KMS-11 (cell line): ENCODE results near the gene LNPEP.

ENCODE experiments used
- H2AFZ ChIP-seq: fragments of 200-600 bp; sonication (generic); 2 replicates; pipeline ENCODE4 v1.6.1; 2016; ENCODE audit warnings: antibody characterized with exemption, mixed run types, low read depth
- H3K27ac ChIP-seq: fragments of 200-600 bp; sonication (generic); 2 replicates; pipeline ENCODE4 v1.6.1; 2016; ENCODE audit warnings: mild to moderate bottlenecking, mixed run types
- H3K27me3 ChIP-seq: fragments of 200-600 bp; sonication (generic); 2 replicates; pipeline ENCODE4 v1.6.1; 2017; ENCODE audit warnings: mild to moderate bottlenecking, low read depth, mixed run types, moderate library complexity; ENCODE audit not compliant: insufficient read depth
- H3K36me3 ChIP-seq: fragments of 200-600 bp; sonication (generic); 2 replicates; pipeline ENCODE4 v1.6.1; 2017; ENCODE audit warnings: mild to moderate bottlenecking, mixed run types; ENCODE audit not compliant: insufficient read depth
- H3K4me1 ChIP-seq: fragments of 200-600 bp; sonication (generic); 2 replicates; pipeline ENCODE4 v1.6.1; 2016; ENCODE audit warnings: mild to moderate bottlenecking, low read depth, mixed run types; ENCODE audit not compliant: poor library complexity, severe bottlenecking
- H3K4me2 ChIP-seq: fragments of 200-600 bp; sonication (generic); 2 replicates; pipeline ENCODE4 v1.7.0; 2016; ENCODE audit warnings: mild to moderate bottlenecking, mixed run types
- H3K4me3 ChIP-seq: fragments of 200-600 bp; sonication (generic); IDR thresholded peaks from 2 replicates; pipeline ENCODE4 v1.6.1; 2017; ENCODE audit warnings: low read depth, low read length, mixed read lengths; ENCODE audit not compliant: insufficient read depth
- H3K79me2 ChIP-seq: fragments of 200-600 bp; sonication (generic); 2 replicates; pipeline ENCODE4 v1.6.1; 2016; ENCODE audit warnings: low read depth, mixed run types; ENCODE audit not compliant: insufficient read depth
- H3K9ac ChIP-seq: fragments of 200-600 bp; sonication (generic); 2 replicates; pipeline ENCODE4 v1.6.1; 2016; ENCODE audit warnings: mild to moderate bottlenecking, mixed run types
- H4K20me1 ChIP-seq: fragments of 200-600 bp; sonication (generic); 2 replicates; pipeline ENCODE4 v1.6.1; 2016; ENCODE audit warnings: mild to moderate bottlenecking, mixed run types; ENCODE audit not compliant: insufficient read depth
- TF ChIP-seq, protein P1 (sequence below): fragments of 200-600 bp; sonication (generic); conservative IDR thresholded peaks from 2 replicates; pipeline ENCODE4 v1.6.1; 2017; ENCODE audit warnings: low read depth, mild to moderate bottlenecking, antibody characterized with exemption, low read length, moderate library complexity, mixed read lengths

LNPEP gene

GRCh38 chr5:96986450-96986849, 50.6 kb downstream of the LNPEP start:
- Histone ChIP-seq H3K27ac (no peak overlapping the region), H3K4me3 (no peak overlapping the region), H3K9ac (no peak overlapping the region), H3K4me1 (no peaks in the 10 kb centered on the region), H3K36me3 (no peaks in the 10 kb centered on the region), H3K79me2 (no peaks in the 10 kb centered on the region), H4K20me1 (no peaks in the 10 kb centered on the region), H2AFZ (no peak overlapping the region), H3K4me2 (no peak overlapping the region), H3K27me3 (no peaks in the 10 kb centered on the region)
- TF ChIP-seq, protein P1, sequence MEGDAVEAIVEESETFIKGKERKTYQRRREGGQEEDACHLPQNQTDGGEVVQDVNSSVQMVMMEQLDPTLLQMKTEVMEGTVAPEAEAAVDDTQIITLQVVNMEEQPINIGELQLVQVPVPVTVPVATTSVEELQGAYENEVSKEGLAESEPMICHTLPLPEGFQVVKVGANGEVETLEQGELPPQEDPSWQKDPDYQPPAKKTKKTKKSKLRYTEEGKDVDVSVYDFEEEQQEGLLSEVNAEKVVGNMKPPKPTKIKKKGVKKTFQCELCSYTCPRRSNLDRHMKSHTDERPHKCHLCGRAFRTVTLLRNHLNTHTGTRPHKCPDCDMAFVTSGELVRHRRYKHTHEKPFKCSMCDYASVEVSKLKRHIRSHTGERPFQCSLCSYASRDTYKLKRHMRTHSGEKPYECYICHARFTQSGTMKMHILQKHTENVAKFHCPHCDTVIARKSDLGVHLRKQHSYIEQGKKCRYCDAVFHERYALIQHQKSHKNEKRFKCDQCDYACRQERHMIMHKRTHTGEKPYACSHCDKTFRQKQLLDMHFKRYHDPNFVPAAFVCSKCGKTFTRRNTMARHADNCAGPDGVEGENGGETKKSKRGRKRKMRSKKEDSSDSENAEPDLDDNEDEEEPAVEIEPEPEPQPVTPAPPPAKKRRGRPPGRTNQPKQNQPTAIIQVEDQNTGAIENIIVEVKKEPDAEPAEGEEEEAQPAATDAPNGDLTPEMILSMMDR = no peak

DNA sequence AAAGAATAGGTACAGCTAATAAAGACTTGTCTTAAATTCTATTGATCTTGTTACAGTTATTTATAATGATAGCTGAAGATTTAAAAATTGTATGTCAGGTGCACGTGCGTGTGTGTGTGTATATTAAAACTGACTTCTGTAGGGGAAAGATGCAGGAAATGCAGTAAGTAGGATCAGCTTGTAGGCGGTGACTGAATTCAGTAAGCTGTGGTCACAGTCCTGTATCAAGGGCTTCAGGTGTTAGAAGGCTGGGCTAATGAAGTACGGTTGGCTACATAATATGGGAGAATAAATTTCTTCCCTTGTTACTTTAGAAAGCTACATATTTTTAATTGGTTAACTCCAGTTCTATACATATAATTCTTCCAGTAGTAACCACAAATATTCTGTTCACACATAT, 54.2 kb downstream of the LNPEP start:
- H3K79me2 ChIP-seq = no peaks in the 10 kb centered on the region
- H3K27ac ChIP-seq = no peak overlapping the region
- H3K36me3 ChIP-seq = no peaks in the 10 kb centered on the region
- H3K4me3 ChIP-seq = no peak overlapping the region
- H3K4me1 ChIP-seq = no peaks in the 10 kb centered on the region
- no peaks in the 10 kb centered on the region for H3K27me3 ChIP-seq
- TF ChIP-seq, protein P1 = no peak
- no peak overlapping the region for H3K4me2 ChIP-seq
- H4K20me1 ChIP-seq = no peaks in the 10 kb centered on the region
- H3K9ac ChIP-seq = no peak overlapping the region
- H2AFZ ChIP-seq = no peak overlapping the region

DNA sequence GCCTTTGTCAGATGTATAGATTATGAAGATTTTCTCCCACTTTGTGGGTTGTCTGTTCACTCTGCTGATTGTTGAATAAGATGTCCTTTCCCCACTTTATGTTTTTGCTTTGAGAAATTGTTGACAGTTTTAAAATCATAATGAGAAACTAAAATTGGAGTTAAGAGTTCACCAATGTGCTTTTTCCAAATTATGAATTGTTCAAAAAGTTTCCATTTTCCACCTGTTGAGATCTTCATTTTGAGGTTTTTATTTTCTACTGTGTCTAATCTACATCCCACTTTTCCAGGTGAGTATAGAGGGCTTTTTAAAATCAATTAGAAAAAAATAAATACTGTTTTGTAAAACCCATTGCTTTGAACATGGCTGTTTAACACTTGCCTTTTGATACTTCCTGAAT, 55.8 kb downstream of the LNPEP start:
- no peaks in the 10 kb centered on the region for H3K4me1 ChIP-seq
- H2AFZ ChIP-seq = no peak overlapping the region
- H4K20me1 ChIP-seq = no peaks in the 10 kb centered on the region
- no peak overlapping the region for H3K4me2 ChIP-seq
- no peak overlapping the region for H3K27ac ChIP-seq
- no peak overlapping the region for H3K9ac ChIP-seq
- no peak overlapping the region for H3K4me3 ChIP-seq
- no peaks in the 10 kb centered on the region for H3K36me3 ChIP-seq
- H3K27me3 ChIP-seq = no peaks in the 10 kb centered on the region
- H3K79me2 ChIP-seq = no peaks in the 10 kb centered on the region
- TF ChIP-seq, protein P1 = no peak

DNA sequence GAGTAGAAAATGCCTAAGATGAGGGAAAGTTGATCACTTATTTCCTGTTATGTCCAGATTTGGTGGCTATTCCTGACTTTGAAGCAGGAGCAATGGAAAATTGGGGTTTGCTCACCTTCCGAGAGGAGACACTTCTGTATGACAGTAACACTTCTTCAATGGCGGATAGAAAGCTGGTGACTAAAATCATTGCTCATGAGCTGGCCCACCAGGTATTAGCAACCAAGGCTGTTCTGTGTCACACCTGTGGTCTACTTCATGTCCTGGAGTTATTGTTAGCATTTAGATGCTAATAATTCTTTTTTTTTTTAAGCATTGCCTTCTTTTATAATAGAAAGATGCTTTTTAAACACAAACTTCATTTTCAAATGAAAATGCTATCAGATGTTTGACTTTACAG, 57.9 kb downstream of the LNPEP start:
- Histone ChIP-seq H3K4me2 (no peak overlapping the region), H3K4me1 (no peaks in the 10 kb centered on the region), H3K79me2 (no peaks in the 10 kb centered on the region), H2AFZ (no peak overlapping the region), H3K36me3 (no peaks in the 10 kb centered on the region), H3K27ac (no peak overlapping the region), H4K20me1 (no peaks in the 10 kb centered on the region), H3K9ac (no peak overlapping the region), H3K27me3 (no peaks in the 10 kb centered on the region), H3K4me3 (no peak overlapping the region)
- TF ChIP-seq, protein P1 = no peak
